HG03378 (cell line): ENCODE measurements around the gene DCP1A.
A peak's percentile ranks its signal among the peaks of the same experiment; 100 is the strongest.
"Not testable (repeated sequence)": the region's sequence is repeated elsewhere in the genome, so short reads cannot be mapped to it uniquely, and the experiment has no call there.

Source experiments
- ATAC-seq: cut with Tn5 transposase; IDR thresholded peaks from one replicate; pipeline ENCODE4 v1.9.1; 2021; ENCODE audit warnings: mild to moderate bottlenecking, moderate library complexity; ENCODE audit not compliant: unreplicated experiment

The DCP1A gene

GRCh38 chr3:53269193-53269592 is 78.2 kb downstream of the DCP1A start:
- not testable (repeated sequence) for ATAC-seq

- no peak for ATAC-seq
Observed at GRCh38 chr3:53267766-53268165, 79.6 kb downstream of the DCP1A start.

DNA sequence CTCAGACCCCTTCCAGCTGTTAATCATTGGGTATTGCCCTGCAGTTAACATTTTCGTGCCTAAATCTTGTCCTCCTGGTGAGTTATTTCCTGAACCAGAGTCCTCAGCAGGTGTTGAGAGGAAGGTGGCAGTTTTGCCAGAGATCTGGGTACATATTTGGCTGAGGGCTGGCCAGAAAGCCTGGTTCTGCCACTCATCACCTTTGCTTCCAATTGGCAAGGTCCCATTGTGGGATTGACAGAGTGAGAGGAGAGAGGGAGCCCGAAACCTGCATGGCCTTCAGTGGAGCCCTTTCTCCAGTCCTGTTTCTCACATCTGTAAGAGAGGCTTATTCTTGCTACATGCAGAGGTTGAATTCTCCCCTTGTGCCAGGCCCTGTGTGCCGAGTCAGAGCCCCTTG is 82.6 kb downstream of the DCP1A start:
- no peak for ATAC-seq

DNA sequence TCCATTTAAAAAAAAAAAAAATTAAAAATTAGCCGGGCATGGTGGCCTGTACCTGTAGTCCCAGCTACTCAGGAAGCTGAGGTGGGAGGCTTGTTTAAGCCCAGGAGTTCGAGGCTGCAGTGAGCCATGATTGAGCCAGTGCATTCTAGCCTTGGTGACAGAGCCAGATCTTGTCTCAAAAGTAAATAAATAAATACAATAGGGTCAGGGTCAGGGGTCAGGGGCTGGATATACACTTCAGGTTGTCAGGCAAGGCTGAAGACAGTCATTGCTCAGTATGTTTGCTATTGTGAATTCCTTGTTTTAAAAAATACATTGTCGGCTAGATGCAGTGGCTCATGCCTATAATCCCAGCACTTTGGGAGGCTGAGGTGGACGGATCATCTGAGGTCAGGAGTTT is 83.4 kb downstream of the DCP1A start:
- no peak for ATAC-seq

- ATAC-seq: no peak
Observed at GRCh38 chr3:53261712-53262111, 85.6 kb downstream of the DCP1A start.

- ATAC-seq: no peak
Observed at GRCh38 chr3:53260286-53260785, 87.0 kb downstream of the DCP1A start.

- no peak for ATAC-seq
Observed at GRCh38 chr3:53259427-53260259, 87.7 kb downstream of the DCP1A start.

DNA sequence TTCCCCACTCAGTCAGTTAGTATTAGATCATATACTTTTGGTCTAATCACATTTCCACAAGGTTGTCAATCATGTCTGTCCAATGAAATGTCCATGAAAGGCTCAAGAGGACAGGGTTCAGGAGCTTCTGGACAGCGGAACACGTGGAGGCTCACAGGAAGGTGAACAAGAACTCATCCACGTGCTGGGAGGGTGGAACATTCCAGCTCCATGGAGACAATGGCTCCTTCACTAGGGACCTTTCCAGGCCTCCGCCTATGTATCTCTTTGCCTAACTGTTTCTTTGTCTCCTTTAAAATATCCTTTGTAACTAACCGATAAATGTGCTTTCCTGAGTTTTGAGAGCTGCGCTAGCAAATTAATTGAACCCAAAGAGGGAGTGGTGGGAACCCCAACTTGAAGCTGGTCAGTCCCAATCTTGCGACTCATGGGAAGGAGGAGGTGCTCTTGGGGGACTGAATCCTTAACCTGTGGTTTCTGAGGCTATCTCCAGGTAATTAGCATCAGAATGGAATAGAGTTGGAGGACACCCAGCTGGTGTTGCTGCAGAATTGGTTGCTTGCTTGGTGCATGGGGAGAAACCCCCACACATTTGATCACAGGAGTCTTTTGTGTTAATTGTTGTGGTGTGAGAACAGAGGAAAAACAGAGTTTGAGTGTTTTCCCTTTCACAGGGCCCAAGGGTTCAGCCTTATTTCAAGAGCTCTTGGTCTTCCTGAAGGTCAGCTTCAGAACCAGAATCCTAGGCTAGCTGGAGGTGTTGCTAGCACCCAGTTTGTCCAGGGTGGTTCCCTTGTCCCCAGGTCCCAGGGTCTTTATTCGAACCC is 88.5 kb downstream of the DCP1A start:
- ATAC-seq: no peak

- ATAC-seq: no peak
Observed at GRCh38 chr3:53257465-53257864, 89.9 kb downstream of the DCP1A start.

DNA sequence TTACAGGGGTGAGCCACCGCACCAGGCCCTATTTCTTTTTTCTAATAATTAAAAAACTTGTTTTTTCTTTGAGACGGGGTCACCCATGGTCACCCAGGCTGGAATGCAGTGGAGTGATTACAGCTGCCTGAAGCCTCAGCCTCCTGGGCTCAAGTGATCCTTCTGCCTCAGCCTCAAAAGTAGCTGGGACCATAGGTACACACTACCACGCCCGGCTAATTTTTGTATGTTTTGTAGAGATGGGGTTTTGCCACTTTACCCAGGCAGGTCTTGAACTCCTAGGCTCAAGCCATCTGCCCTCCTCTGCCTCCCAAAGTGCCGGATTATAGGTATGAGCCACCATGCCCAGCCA is 90.7 kb downstream of the DCP1A start:
- no peak for ATAC-seq

- peak; percentile 32 for ATAC-seq
Observed at GRCh38 chr3:53255775-53256703, 91.3 kb downstream of the DCP1A start, which contains the start of gene TKT. Gene TKT (minus strand): TSS chr3:53256022. CDS start chr3:53255942, 80 bp downstream.

DNA sequence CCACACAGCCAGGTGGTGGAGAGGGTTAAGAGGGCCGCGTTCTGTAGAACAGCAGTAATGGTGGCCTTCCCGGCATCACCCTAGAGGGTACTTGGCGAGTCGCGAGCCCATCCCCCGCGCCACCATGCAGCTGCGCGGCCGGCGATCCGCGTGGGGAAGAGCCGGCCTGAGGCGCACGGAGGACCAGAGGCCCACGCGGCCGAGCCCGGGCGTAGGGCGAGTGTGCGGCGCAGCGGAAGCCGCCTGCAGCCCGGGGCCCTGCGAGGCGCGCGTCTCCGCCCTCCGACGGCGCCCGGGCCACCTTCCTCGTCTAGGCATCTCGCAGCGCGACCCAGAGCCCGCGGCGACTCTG is 91.9 kb downstream of the DCP1A start:
- ATAC-seq: peak; percentile 24

DNA sequence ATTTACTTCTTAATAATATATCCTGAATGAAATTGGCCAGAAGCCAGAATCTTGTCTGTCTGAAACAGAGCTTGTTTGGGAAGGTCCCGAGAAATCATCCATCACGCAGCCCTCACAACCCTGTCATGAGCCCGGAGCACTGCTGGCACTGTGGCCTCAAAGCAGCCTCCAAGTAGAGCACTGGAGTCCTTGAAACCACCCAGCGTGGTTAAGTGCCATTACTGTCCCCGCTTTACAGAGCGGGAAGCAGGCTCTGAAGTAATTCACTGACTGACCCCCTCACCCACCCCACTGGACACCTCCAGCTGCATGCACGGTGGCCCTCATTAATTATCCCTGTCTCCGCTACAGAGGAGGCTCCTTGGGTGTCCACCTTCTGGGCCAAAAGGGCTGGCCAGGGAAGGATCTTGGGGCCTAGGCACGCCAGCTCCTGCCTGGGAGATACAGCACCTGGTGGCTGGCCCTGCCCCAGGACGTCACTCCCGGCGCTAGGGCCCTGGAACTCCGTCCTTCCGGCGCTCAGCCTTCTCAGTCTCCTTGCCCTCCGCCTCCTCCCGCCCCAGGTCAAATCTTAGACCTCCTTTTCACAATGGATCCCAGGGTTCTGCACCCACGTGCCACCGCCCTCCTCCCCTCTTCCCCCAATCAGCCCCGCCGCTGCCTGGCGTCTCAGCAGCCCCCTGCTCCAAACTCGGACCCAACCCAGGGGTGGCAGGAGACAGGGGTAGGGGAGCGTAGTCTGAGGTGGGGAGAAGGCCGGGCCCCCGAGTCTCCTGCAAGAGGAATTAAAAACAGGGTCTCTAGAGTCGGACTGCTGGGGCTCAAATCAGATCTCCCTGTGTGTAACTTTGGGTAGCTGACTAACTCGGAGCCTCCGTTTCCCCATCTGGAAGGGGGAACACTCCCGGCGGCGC is 92.6 kb downstream of the DCP1A start:
- ATAC-seq: peak; percentile 32

DNA sequence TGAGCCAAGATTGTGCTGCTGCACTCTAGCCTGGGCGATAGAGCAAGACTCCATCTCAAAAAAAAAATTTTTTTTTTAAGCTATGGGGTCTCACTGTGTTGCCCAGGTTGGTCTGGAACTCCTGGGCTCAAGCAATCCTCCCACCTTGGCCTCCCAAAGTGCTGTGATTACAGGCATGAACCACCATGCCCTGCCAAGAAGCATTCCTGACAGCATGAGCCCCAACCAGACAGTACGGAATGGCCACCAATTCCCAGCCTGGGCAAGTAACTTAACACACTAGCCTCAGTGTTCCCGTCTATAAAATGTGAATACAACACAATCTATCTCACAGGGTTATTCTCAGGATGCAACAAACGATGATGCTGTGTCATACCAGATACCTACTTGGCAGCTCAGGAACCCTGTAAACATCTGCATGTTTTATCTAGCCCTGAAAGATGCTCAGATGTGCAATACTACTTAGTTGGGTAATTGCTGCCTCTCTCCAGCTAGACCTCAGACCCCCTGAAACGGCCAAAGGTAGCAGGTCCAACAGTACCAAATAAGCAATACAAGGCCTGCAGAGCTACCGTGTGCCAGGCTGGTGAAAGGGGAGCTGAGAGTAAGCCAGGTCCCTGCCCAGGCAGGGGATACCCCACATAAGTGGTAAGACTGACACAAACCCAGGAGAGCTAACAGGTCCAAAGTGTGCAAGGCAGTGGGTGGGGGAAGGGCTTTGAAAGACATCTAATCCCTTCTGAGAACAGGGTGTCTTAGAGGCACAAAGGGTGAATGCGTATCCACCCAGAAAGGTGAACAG is 93.4 kb downstream of the DCP1A start:
- ATAC-seq: no peak

DNA sequence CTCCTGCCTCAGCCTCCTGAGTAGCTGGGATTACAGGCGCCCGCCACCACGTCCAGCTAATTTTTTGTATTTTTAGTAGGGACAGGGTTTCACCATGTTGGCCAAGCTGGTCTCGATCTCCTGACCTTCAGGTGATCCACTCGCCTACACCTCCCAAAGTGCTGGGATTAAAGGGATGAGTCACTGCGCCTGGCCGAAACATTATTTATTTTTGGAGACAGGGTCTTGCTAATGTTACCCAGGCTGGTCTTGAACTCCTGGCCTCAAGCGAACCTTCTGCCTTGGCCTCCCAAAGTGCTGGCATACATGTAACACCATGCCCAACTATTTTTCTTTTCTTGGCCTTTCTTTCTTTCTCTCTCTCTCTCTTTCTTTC is 94.4 kb downstream of the DCP1A start:
- not testable (repeated sequence) for ATAC-seq

DNA sequence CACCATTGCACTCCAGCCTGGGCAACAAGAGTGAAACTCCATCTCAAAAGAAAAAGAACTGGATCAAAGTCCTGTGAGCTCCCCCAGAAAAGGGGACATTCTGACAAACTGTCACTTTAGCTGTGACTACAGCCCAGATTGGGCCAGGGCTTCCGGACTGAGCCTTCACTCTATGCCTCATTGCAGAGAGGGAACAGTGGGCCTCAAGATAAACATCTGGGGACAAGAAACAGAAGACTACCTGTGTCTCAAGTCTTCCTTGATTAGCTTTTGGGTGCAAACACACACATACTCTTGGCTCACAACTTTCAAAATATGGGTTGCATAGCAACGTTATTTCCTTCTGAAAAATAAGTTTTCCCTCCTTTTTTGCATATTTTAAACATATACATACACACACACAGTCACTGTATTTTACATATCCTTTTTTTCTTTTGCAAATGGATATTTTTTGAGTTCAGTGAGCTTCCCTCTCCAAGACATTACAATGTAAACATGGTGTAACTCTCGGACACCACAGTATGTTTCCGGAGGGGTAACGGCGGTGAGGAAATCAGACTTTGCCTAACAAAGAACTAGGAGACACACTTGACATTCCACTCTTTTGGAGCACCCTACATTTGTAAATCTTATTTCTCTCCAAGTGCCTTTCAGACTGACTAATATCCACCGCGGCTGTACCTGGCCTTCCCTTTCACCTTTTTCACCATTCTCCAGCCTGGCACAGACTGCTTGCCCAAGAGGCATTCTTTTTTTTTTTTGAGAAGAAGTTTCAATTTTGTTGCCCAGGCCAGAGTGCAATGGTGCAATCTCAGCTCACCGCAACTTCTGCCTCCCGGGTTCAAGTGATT is 95.0 kb downstream of the DCP1A start:
- no peak for ATAC-seq

DNA sequence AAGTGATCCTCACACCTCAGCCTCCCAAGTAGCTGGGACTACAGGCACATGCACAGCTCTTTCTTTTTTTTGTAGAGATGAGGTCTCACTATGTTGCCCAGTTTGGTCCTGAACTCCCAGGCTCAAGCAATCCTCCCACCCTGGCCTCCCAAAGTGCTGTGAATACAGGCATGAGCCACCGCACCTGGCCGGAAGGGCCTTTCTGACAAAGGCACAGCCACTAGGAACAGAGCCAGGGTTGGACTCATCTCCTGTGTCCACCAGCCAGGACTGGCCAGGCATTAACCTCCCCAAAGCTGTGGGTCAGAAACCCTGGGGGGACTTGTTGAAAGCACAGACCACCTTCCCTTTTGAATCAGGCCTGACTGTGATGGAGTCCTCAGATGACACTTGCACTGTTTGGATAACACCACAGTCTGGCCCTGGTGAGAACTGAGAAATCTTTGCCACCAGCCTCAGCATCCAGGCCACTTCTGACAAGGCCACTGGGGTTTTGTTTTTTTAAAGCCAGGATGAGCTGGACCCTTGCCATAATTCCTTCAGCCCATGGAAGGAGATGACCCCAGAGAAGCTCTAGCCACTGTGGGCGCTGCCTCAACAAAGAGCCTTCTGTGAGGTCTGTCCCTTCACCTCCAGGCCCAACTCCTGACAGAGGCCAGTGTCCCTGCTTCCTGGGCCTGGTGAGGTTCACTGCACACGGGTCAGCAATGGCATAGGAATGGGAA is 96.3 kb downstream of the DCP1A start:
- ATAC-seq: no peak

DNA sequence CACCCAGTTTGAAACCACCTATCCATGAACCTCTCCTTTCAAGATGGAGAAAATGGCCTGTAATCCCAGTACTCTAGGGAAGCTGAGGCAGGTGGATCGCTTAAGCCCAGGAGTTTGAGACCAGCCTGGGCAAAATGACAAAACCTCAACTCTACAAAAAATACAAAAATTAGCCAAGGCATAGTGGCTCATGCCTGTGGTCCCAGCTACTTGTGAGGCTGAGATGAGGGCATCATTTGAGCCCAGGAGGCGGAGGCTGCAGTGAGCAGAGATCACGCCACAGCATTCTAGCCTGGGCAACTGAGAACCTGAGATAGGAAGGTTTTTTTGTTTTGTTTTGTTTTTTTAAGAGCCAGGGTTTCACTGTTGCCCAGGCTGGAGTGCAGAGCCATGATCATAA is 96.9 kb downstream of the DCP1A start:
- no peak for ATAC-seq
